Colonic mucosa (tissue), 4 donors: ENCODE results near the gene SH3D19. TPM values are rescaled to one million over a fixed set of nuclear protein-coding genes. Genes with fewer than 3 reads are reported as not detected.

Experiments used
- DNase-seq: peaks from one replicate; pipeline ENCODE4 v3.0.0-alpha.2; 2020
- H3K27ac ChIP-seq: fragments of 200-600 bp; one replicate; pipeline ENCODE4 v1.8.0; 2021
- H3K27me3 ChIP-seq: fragments of 200-600 bp; one replicate; pipeline ENCODE4 v1.8.0; 2021
- H3K36me3 ChIP-seq: fragments of 200-600 bp; one replicate; pipeline ENCODE4 v1.8.0; 2021
- H3K4me1 ChIP-seq: fragments of 200-600 bp; one replicate; pipeline ENCODE4 v1.8.0; 2021; ENCODE audit warnings: mild to moderate bottlenecking
- H3K4me3 ChIP-seq: fragments of 200-600 bp; one replicate; pipeline ENCODE4 v1.8.0; 2021
- H3K9ac ChIP-seq, 2 donors: one replicate each; pipeline ENCODE4 v1.7.0; 2013; ENCODE audit warnings: control low read depth in 2 of 2, low read depth in 2 of 2, low read length in 2 of 2
- H3K9me3 ChIP-seq: fragments of 200-600 bp; one replicate; pipeline ENCODE4 v1.8.0; 2021
- intact Hi-C: fragments of 100-400 bp; cut with DNase I; formaldehyde crosslinking; loops from one replicate; pipeline ENCODE4 v1.14.1; 2022
- total RNA-seq, 2 donors: library from RNA; stranded (reverse); fragmentation: NEBNext Ultra II Directional in 1 of 2; extraction: Animal tissue kit (Norgen Biotek cat#: 25700) in 1 of 2; gene quantifications; one replicate each; pipeline ENCODE4 v1.2.1, GENCODE V29; 2021
- TF ChIP-seq, protein P1 (sequence below): fragments of 200-600 bp; IDR thresholded peaks from one replicate; pipeline ENCODE4 v1.8.0; 2022; ENCODE audit warnings: antibody characterized with exemption, mild to moderate bottlenecking
- donor health status: healthy.
- donor health status: DM: no; HTN: no; CAD: no.
- donor health status: DM: no; HTN: no; CAD: no.

SH3D19 gene
- total RNA-seq, 2 donors from 2014 or later, result 75.5 to 104 TPM

DNA sequence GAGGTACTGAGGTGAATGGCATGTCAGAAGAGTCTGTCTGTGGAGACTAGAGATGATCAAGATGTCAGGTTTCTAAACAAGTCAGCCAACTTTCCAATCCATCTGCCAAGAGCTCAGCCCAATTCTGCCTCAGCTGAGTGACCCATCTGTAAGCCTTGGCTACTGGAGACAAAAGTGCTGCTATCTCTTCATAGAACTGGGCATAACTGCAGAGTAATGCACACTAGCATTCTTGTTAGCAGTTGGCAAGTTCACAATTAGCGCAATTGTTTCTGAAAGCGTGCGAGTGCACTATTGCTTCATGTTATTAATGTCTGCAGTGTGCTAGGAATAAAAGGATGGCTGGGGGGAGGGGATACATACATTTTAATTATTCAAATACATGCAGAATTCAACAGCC lies 32.9 kb upstream of the SH3D19 start:
- DNase-seq, result no peak
- H3K9ac ChIP-seq, result no peak overlapping the region
- H3K36me3 ChIP-seq, result no peaks in the 10 kb centered on the region
- H3K4me3 ChIP-seq, result no peak overlapping the region
- H3K27me3 ChIP-seq, result no peaks in the 10 kb centered on the region
- TF ChIP-seq, protein P1, sequence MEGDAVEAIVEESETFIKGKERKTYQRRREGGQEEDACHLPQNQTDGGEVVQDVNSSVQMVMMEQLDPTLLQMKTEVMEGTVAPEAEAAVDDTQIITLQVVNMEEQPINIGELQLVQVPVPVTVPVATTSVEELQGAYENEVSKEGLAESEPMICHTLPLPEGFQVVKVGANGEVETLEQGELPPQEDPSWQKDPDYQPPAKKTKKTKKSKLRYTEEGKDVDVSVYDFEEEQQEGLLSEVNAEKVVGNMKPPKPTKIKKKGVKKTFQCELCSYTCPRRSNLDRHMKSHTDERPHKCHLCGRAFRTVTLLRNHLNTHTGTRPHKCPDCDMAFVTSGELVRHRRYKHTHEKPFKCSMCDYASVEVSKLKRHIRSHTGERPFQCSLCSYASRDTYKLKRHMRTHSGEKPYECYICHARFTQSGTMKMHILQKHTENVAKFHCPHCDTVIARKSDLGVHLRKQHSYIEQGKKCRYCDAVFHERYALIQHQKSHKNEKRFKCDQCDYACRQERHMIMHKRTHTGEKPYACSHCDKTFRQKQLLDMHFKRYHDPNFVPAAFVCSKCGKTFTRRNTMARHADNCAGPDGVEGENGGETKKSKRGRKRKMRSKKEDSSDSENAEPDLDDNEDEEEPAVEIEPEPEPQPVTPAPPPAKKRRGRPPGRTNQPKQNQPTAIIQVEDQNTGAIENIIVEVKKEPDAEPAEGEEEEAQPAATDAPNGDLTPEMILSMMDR, result no peak
- H3K9me3 ChIP-seq, result no peaks in the 10 kb centered on the region
- intact Hi-C loops, result no loop called here
- H3K4me1 ChIP-seq, result peaks cover 3% of the 10 kb centered on the region
- H3K27ac ChIP-seq, result no peak overlapping the region

DNA sequence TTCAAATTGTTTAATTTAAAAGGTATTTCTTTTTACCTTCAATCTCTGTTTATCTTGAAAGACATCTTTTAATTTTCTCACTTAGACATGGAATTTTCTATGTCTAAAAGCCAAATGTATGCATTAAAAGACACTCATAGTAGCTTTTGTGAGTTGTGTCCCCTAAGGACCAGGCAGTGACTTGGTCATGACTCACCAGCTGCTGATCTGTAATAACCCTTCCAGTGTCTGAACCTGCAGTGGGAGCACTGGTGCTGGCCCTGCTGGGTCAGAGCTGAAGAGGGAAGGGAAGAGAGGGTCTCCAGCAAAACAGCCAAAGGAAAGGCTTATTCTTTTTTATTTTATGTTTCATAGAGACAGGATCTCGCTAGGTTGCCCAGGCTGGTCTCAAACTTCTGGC lies 31.1 kb upstream of the SH3D19 start:
- Histone ChIP-seq H3K9ac (no peak overlapping the region), H3K27me3 (no peaks in the 10 kb centered on the region), H3K4me3 (no peak overlapping the region), H3K36me3 (no peaks in the 10 kb centered on the region), H3K9me3 (no peaks in the 10 kb centered on the region), H3K4me1 (peaks cover 3% of the 10 kb centered on the region), H3K27ac (no peak overlapping the region)
- DNase-seq, result no peak
- TF ChIP-seq, protein P1, result no peak
- intact Hi-C loops, result no loop called here

DNA sequence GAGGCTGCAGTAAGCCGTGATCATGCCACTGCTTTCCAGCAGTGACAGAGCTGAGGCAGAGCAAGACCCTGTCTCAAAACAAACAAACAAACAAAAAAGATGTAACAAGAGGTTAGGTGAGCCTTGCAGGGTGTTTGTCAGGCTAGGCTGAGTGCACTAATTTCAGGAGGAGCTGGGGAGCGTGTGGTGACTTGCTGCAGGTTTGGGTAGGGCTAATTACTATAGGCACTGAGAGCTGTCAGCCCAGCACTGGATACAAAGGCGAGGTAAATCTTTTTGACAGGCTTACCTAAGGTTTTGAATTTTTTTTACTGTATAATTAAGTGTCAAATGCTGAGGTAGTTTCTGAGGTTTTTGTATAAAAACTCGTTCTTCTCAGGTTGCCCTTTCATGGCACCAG lies 29.8 kb upstream of the SH3D19 start:
- no peaks in the 10 kb centered on the region for H3K9me3 ChIP-seq
- TF ChIP-seq, protein P1, result no peak
- intact Hi-C loops, result no loop called here
- no peak overlapping the region for H3K9ac ChIP-seq
- no peak overlapping the region for H3K27ac ChIP-seq
- no peak overlapping the region for H3K4me3 ChIP-seq
- H3K4me1 ChIP-seq, result peaks cover 3% of the 10 kb centered on the region
- no peaks in the 10 kb centered on the region for H3K36me3 ChIP-seq
- no peak for DNase-seq
- H3K27me3 ChIP-seq, result no peaks in the 10 kb centered on the region

DNA sequence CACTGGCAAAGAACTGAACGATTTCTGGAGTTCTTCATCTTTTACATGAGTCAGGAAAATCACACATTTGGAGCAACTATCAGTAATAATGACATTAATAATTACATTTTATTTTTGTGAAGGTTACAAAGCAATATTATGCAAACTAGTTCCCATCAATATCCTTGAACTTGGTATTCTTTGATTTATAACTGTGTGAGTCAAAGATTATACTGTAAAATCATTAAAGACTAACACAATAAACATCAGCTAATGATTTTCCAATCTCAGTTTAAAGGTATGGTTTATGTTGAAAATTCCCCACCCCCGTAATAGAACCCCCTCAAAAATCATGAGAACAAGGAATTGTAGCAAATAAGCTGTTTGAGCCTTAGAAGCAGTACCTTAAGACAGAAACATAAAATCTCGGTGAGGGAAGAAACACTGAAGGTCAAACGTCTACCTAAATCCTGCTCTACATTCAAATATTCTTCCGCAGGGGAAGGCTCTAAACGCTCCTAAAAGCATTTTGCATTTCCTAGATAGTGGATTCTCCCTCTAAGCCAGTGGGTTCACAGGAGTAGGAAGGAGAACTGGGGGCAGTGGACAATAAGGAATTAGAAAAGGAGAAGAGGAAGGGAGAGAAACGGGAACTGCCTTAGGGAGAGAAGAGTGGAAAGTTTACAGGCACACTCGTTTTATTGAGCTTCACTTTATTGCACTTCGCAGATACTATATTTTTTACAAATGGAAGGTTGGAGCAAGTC lies 22.3 kb upstream of the SH3D19 start:
- H3K4me1 ChIP-seq, result no peaks in the 10 kb centered on the region
- no peak overlapping the region for H3K4me3 ChIP-seq
- TF ChIP-seq, protein P1, result no peak
- DNase-seq, result no peak
- H3K27me3 ChIP-seq, result no peaks in the 10 kb centered on the region
- no peaks in the 10 kb centered on the region for H3K36me3 ChIP-seq
- H3K9ac ChIP-seq, result peak overlapping the region in 1 of 2 donors; percentile 62
- no peaks in the 10 kb centered on the region for H3K9me3 ChIP-seq
- intact Hi-C loops, result no loop called here
- H3K27ac ChIP-seq, result peak overlapping the region; percentile 71

DNA sequence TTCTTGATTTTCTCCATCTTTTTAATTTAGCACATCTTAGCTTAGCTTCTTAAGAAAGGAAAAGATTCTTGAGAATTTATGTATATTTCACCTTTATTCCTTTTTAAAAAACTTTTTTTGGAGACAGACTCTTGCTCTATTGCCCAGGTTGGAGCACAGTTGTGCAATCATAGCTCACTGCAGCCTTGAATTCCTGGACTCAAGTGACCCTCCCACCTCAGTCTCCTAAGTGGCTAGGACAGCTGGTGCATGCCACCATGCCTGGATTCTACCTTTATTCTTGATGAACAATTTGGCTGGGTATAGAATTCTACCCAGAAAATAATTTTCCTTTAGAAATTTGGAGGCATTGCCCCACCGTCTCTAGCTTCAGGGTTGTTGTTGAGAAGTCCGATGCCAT lies 19.5 kb upstream of the SH3D19 start:
- Histone ChIP-seq H3K27ac (no peak overlapping the region), H3K9ac (no peak overlapping the region), H3K4me3 (no peak overlapping the region), H3K4me1 (no peaks in the 10 kb centered on the region), H3K27me3 (no peaks in the 10 kb centered on the region), H3K9me3 (no peaks in the 10 kb centered on the region), H3K36me3 (no peaks in the 10 kb centered on the region)
- TF ChIP-seq, protein P1, result no peak
- intact Hi-C loops, result no loop called here
- no peak for DNase-seq
